ENCODE data around the gene WDHD1. TPM values are rescaled to one million over a fixed set of nuclear protein-coding genes. Genes with fewer than 3 reads are reported as not detected.

WDHD1 gene
- total RNA-seq, 2 experiments from 2014 or later, result 1.8 to 2.2 TPM

GRCh38 chr14:54942913-54943312 is 84.0 kb downstream of the WDHD1 start:
- peaks cover 6% of the 10 kb centered on the region for H3K4me1 Mint-ChIP-seq (ENCODE audit: low read depth)
- no peak overlapping the region for H3K27ac Mint-ChIP-seq
- ChIA-PET CTCF (no interaction called here), POLR2A (no interaction called here)
- ATAC-seq (ENCODE audit: poor library complexity), result no peak
- DNase-seq, result peak in 3 of 14 experiments; percentile 5 to 12 (median 6)
- no peak overlapping the region for H3K4me3 ChIP-seq (ENCODE audit: low read length)
- peaks cover 11% of the 10 kb centered on the region for H3K36me3 Mint-ChIP-seq (ENCODE audit: low read depth)
- peaks cover 17% of the 10 kb centered on the region for H3K4me1 ChIP-seq (ENCODE audit: insufficient read depth, low read length)
- H3K27me3 ChIP-seq (ENCODE audit: control insufficient read depth in 1 of 2, insufficient read depth in 2 of 2, low read length in 2 of 2), result no peaks in the 10 kb centered on the region
- no peaks in the 10 kb centered on the region for H3K9me3 Mint-ChIP-seq
- H3K27ac ChIP-seq (ENCODE audit: low read depth in 1 of 2, low read length in 2 of 2), result no peak overlapping the region
- no peak overlapping the region for H3K4me3 Mint-ChIP-seq
- intact Hi-C loops (cut with DNase I, micrococcal nuclease), result no loop called here
- no peaks in the 10 kb centered on the region for H3K27me3 Mint-ChIP-seq
- no peaks in the 10 kb centered on the region for H3K9me3 ChIP-seq (ENCODE audit: control insufficient read depth in 1 of 2, insufficient read depth in 1 of 2, low read length in 2 of 2)
- TF ChIP-seq CTCF (IDR thresholded peaks at IDR 0.05), result no peak
- no peaks in the 10 kb centered on the region for H3K36me3 ChIP-seq (ENCODE audit: insufficient read depth, low read length)

GRCh38 chr14:54936816-54937215 is 90.1 kb downstream of the WDHD1 start:
- Histone ChIP-seq H3K27me3 (ENCODE audit: control insufficient read depth in 1 of 2, insufficient read depth in 2 of 2, low read length in 2 of 2) (no peaks in the 10 kb centered on the region), H3K9me3 (ENCODE audit: control insufficient read depth in 1 of 2, insufficient read depth in 1 of 2, low read length in 2 of 2) (no peaks in the 10 kb centered on the region), H3K4me3 (ENCODE audit: low read length) (no peak overlapping the region), H3K36me3 (ENCODE audit: insufficient read depth, low read length) (no peaks in the 10 kb centered on the region), H3K27ac (ENCODE audit: low read depth in 1 of 2, low read length in 2 of 2) (no peak overlapping the region), H3K4me1 (ENCODE audit: insufficient read depth, low read length) (no peaks in the 10 kb centered on the region)
- no peak for DNase-seq
- ChIA-PET CTCF (no interaction called here), POLR2A (no interaction called here)
- no peaks in the 10 kb centered on the region for H3K36me3 Mint-ChIP-seq (ENCODE audit: low read depth)
- H3K27ac Mint-ChIP-seq, result no peak overlapping the region
- no peaks in the 10 kb centered on the region for H3K27me3 Mint-ChIP-seq
- H3K9me3 Mint-ChIP-seq, result no peaks in the 10 kb centered on the region
- no peak for TF ChIP-seq CTCF (IDR thresholded peaks at IDR 0.05)
- H3K4me3 Mint-ChIP-seq, result no peak overlapping the region
- no peaks in the 10 kb centered on the region for H3K4me1 Mint-ChIP-seq (ENCODE audit: low read depth)
- intact Hi-C loops (cut with DNase I, micrococcal nuclease), result no loop called here
- no peak for ATAC-seq (ENCODE audit: poor library complexity)

GRCh38 chr14:54935958-54936357 is 90.9 kb downstream of the WDHD1 start:
- no peaks in the 10 kb centered on the region for H3K27me3 ChIP-seq (ENCODE audit: control insufficient read depth in 1 of 2, insufficient read depth in 2 of 2, low read length in 2 of 2)
- Mint-ChIP-seq H3K27ac (no peak overlapping the region), H3K36me3 (ENCODE audit: low read depth) (no peaks in the 10 kb centered on the region), H3K9me3 (no peaks in the 10 kb centered on the region), H3K27me3 (no peaks in the 10 kb centered on the region), H3K4me3 (no peak overlapping the region), H3K4me1 (ENCODE audit: low read depth) (no peaks in the 10 kb centered on the region)
- POLR2A ChIA-PET, result no interaction called here
- no peaks in the 10 kb centered on the region for H3K4me1 ChIP-seq (ENCODE audit: insufficient read depth, low read length)
- no peaks in the 10 kb centered on the region for H3K9me3 ChIP-seq (ENCODE audit: control insufficient read depth in 1 of 2, insufficient read depth in 1 of 2, low read length in 2 of 2)
- ATAC-seq (ENCODE audit: poor library complexity) (no peak), DNase-seq (no peak)
- no peak for TF ChIP-seq CTCF (IDR thresholded peaks at IDR 0.05)
- intact Hi-C loops (cut with DNase I, micrococcal nuclease), result no loop called here
- CTCF ChIA-PET, result no interaction called here
- H3K27ac ChIP-seq (ENCODE audit: low read depth in 1 of 2, low read length in 2 of 2), result no peak overlapping the region
- no peaks in the 10 kb centered on the region for H3K36me3 ChIP-seq (ENCODE audit: insufficient read depth, low read length)
- no peak overlapping the region for H3K4me3 ChIP-seq (ENCODE audit: low read length)

Measured in CD4-positive, alpha-beta T cell (primary cell).